ENCODE results near the gene CHADL. TPM values are rescaled to one million over a fixed set of nuclear protein-coding genes. Genes with fewer than 3 reads are reported as not detected.

Gene CHADL, protein sequence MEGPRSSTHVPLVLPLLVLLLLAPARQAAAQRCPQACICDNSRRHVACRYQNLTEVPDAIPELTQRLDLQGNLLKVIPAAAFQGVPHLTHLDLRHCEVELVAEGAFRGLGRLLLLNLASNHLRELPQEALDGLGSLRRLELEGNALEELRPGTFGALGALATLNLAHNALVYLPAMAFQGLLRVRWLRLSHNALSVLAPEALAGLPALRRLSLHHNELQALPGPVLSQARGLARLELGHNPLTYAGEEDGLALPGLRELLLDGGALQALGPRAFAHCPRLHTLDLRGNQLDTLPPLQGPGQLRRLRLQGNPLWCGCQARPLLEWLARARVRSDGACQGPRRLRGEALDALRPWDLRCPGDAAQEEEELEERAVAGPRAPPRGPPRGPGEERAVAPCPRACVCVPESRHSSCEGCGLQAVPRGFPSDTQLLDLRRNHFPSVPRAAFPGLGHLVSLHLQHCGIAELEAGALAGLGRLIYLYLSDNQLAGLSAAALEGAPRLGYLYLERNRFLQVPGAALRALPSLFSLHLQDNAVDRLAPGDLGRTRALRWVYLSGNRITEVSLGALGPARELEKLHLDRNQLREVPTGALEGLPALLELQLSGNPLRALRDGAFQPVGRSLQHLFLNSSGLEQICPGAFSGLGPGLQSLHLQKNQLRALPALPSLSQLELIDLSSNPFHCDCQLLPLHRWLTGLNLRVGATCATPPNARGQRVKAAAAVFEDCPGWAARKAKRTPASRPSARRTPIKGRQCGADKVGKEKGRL
- total RNA-seq (2014; rRNA removed; shearing (Covaris generic)), result 1.0 and 1.2 TPM in 2 replicates

DNA sequence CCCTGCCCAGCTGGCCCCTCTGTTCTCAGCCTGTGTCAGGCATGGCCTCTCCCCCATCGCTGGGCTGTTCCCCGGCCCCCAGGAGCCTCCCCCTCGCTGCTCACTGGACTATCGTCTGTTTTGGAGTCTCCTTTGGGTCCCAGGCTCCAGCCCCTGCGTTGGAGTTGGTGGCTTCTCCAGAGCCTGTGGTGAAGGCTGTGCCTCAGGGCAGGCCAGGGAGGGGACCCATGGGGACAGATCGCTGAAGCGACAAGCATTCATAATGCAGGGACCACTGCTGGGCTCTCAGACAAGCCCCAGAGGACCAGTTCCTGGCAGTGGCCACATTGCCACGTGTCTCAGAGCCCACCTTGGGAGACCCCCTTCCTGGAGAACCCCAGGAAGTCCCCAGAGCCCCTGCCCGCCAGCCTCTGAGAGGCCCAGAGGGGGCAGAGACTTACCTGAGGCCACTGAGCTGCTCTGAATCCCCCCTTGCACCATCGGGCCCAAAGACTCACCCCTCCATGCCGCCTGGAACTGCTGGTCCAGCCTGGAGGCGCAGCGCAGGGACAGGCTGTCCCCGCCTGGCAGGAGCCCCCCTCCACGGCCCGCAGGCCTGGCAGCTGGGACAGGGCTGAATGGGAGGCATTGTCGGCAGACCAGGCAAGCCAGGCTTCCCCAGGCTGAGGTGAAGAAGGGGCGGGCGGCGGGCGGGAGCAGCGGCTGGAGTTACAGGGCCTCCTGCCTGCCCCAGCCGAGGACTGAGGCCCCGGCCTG is at the start of gene CHADL:
CHADL (minus strand) TSS at position 555 of the 756 bp plus-strand sequence; CDS start at position 505, 50 bp downstream.

DNA sequence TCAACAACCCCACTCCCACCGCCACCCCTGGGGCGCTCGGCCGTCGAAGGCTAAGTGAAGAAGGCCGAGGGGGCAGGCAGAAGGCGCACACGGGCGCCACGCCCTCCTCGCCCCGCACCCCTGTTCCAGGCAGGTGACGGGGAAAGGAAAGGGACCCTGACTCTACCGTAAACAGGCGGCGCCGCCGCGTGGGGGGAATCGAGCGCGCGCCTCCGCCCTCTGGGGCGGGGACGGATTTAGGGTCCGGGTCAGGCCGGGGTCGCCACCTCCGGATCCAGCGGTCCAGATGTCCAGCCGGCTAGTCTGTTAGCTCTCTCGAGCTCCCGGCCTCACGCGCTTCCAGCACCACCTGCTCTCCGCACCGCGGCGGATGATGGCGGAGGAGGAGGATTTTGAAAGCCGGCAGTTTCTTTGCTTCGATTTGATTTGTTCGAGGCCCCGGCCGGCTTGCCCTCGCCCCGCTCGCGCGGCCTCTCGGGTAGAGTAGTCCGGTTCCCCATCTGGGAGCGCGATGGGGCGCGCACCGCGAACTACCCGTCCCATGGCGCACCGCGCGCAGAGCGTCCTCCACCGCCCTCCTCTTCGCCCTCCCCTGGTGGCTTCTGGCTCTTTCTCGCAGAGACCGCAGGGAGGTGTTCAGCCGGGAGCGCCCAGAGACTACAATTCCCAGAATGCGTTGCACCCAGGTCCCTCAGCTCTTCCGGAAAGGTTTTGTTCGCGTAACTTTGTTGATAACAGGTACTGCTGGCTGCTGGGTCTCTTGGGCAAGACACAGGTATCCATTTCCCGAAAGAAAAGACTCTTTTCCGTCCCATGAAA is 45.3 kb upstream of the CHADL start, which contains the start of gene RANGAP1:
RANGAP1 (minus strand) TSS at position 368 of the 819 bp plus-strand sequence. CDS start 5,143 bp downstream, outside the sequence.

DNA sequence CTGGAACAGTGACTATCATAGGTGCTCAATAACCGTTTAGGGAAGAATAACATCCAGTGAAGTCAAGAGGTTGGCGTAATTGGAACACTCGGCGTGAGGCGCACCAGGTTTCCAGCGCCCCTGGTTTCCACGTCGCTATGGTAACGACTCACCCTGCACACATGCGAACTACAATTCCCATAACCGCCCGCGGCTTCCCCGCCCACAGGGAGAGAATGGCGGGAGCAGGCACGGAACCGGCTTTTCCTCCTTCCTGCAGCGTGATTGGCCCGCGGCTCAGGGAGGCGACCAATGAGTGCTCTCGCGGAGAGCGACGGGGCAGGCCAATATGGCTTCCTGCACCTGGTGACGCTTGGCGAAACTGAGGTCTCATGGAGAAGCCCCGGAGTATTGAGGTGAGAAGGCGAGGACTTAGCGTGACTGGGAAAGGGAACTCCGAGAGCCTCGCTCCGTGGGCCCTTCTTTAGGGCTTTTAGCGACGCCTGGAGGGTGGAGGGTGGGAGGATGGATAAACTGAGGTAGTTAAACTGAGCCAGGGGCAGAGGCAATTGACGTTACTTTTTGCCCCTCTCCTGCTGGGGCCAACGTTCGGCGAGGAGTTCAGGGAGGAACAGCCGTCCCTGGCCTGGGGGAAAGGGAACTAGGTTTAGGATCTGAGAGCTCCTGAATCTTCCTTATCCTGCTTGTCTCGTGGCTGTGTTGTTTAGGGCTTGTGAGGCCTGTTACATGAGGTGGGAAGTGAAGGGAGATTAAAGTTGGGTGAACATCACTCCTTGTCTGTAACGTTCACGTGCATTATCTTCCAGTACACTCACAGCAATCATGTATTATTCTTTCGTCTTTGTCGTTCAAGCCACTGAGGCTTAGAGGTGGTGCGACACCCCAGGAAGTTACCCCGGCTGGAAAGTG is 35.5 kb downstream of the CHADL start, which contains the start of gene L3MBTL2:
L3MBTL2 (plus strand) TSS at position 321 of the 909 bp plus-strand sequence; CDS start at position 372, 51 bp downstream.

Small RNAs within 50 kb of the gene (small RNA-seq; reads per million reads assigned to genes)
- not detected for gene MIR6889

Other genes starting within 250 kb of the CHADL start
- 19.7 and 20.6 TPM in 2 replicates for gene EP300, start 148.3 kb downstream of the CHADL start, total RNA-seq (2014; rRNA removed; shearing (Covaris generic))
- gene L3MBTL2, start 35.6 kb downstream of the CHADL start, total RNA-seq (2014; rRNA removed; shearing (Covaris generic)), result 21.2 and 22.7 TPM in 2 replicates
- 80.0 and 88.7 TPM in 2 replicates for gene RANGAP1, start 45.3 kb upstream of the CHADL start, total RNA-seq (2014; rRNA removed; shearing (Covaris generic))
- gene ZC3H7B, start 60.6 kb upstream of the CHADL start, total RNA-seq (2014; rRNA removed; shearing (Covaris generic)), result 34.8 and 35.3 TPM in 2 replicates
- 4.8 and 5.5 TPM in 2 replicates for gene TEF, start 141.0 kb upstream of the CHADL start, total RNA-seq (2014; rRNA removed; shearing (Covaris generic))
- 25.1 and 25.4 TPM in 2 replicates for gene TOB2, start 205.9 kb upstream of the CHADL start, total RNA-seq (2014; rRNA removed; shearing (Covaris generic))
- gene PHF5A, start 227.8 kb upstream of the CHADL start, total RNA-seq (2014; rRNA removed; shearing (Covaris generic)), result 67.3 and 74.7 TPM in 2 replicates
- gene ACO2, start 228.2 kb upstream of the CHADL start, total RNA-seq (2014; rRNA removed; shearing (Covaris generic)), result 45.5 and 51.5 TPM in 2 replicates